NCI-H1930 (cell line): ENCODE data around the gene LDHAL6A.
"Not testable (repeated sequence)": the region's sequence is repeated elsewhere in the genome, so short reads cannot be mapped to it uniquely, and the experiment has no call there.

Experiments
- DNase-seq, 2 experiments: peaks; one replicate each; lab custom pipeline; 2025; lab: John Stamatoyannopoulos, UW

LDHAL6A gene

DNA sequence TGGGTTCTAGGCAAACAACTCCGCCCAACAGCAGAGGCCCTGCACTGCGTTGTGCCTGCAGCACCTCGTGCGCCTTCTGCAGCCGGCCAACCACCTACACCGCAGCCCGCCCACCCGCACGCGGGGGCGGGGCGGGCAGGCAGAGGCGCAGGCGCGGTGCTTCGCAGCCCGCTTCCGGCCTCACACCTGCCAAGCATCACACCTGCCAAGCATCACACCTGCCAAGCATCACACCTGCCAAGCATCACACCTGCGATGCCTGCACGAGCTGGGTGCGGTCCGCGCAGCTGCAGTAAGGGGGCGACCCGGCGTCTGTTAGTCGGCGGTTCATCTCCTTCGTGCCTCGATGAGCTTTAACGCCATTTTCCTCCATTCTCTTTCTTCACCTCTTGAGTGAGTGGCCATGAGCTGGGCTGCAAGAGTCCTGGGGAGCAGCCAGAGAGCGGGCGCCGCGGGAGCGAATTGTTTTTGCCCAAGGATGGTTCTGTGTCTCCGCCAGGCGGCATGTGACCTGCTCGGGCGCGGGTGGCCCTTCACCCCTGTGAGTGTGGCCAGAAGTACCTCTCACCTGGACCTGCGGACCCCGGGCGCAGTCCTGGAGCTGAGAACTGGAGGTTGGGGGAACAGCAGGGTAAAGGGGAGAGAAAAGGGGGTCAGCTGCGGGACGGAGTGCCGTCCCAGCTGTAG is at the start of gene LDHAL6A:
Gene LDHAL6A, plus strand, starts transcription at position 171 of the 687 bp plus-strand sequence. CDS start 825 bp downstream, outside the sequence.
- DNase-seq = no peak

- not testable (repeated sequence) for DNase-seq
These were observed 48.3 kb upstream of the LDHAL6A start for GRCh38 chr11:18407400-18407799.

DNA sequence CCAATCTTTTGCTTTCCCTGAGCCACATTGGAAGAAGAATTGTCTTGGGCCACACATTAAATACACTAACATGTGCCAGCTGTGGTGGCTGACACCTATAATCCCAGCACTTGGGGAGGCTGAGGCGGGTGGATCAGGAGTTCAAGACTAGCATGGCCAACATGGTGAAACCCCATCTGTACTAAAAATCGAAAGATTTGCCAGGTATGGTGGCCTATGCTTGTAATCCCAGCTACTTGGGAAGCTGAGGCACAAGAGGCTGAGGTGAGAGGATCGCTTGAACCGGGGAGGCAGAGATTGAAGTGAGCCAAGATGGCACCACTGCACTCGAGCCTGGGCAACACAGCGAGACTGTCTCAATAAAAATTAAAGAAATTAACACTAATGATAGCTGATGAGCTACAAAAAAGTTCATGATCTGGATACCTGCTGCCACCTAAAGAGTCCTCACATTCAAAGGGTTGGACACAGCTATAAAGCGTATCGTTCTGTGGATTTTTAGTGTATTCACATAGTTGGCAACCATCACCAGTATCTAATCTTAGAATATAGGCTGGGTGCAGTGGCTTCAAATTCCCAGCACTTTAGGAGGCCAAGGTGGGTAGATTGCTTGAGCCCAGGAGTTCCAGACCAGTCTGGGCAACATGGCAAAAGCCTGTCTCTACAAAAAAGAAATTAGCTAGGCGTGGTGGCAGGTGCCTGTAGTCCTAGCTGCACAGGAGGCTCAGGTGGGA is 46.9 kb upstream of the LDHAL6A start:
- DNase-seq = no peak

DNA sequence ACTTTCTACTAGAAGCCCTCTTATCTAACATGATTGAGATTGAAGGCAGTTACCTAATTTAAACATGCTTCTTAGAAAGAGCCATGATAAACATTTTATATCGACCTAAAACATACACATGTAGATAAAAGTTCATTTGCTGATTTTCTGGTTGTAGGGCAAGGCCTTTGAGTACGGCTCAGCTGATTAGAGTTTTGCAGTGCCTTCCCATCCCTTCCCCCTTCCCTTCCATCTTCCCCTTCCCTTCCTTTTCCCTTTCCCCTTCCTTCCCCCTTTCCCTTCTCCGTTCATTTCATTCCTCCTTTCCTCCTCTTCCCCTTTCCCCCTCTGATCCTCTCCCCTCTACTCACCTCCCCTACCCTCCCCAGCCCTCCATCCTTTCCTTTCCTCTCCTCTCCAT is 39.2 kb upstream of the LDHAL6A start:
- DNase-seq = no peak

DNA sequence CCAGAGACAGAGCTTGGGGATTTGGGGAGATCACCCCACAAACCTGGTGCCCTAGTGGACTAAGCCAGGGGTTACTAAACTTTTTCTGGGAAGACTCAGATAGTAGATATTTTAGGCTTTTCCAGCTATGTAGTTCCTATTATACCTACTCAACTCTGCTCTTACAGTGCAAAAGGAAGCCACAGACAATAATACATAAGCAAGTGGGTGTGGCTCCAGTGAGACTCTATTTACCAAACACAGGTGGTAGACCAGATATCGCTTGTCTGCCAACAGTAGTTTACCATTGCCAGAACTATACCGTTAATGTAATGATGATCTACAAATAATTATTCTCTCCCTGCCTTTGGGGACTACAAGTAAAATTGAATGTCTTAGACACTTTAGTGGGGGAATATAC is 36.6 kb upstream of the LDHAL6A start:
- DNase-seq = no peak

- no peak for DNase-seq
These were observed 35.6 kb upstream of the LDHAL6A start for GRCh38 chr11:18420067-18420466.

DNA sequence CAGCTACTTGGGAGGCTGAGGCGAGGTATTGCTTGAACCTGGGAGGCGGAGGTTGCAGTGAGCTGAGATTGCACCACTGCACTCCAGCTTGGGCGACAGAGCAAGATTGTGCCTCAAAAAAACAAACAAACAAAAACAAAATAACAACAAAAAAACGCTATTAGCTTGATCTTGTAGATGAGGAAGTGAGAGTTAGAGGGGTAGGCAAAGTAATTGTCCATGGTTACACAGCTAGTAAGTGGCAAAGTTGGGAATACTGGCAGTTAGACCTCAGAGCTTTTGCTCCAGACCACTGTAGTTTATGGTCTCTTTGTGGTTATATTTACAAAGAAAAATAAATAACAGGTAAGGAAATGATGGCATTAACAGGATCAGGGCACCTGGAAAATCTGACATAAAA is 28.4 kb upstream of the LDHAL6A start:
- DNase-seq = no peak

DNA sequence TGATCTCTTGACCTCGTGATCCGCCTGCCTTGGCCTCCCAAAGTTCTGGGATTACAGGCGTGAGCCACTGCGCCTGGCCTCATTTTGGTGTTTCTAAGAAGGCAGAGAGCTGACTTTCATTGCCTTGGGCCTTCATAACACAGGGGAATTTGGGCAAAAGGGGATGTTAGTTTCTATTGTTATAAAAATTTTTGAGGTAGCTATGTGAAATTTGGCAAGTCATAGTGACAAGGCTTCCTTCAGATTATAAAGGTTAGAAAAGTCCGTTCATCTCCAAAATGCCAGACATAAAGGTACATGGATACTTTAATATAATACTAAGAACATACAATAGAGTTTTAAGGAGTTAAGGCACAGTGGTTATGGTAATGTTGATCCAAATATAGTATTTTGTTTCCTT is 26.3 kb upstream of the LDHAL6A start:
- DNase-seq = no peak

GRCh38 chr11:18438691-18439090 is 17.0 kb upstream of the LDHAL6A start:
- DNase-seq = no peak

GRCh38 chr11:18449251-18449650 is 6.4 kb upstream of the LDHAL6A start:
- no peak for DNase-seq

DNA sequence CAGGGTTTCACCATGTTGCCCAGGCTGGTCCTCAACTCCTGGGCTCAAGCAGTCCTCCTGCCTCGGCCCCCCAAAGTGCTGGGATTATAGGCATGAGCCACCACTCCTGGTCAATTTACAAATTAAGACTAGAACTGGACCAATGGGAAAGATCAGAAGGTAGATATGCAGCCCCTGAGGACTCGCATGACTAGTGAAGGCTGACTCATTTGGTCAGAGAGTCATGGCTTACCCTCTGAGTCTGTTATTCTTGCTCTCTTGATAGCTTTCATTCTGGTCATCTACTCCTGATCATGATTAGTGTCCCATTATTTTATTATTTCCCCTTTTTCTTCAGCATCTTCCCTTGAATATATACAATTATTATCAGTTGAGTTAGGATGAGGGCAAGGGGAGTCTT is 2.7 kb upstream of the LDHAL6A start:
- no peak for DNase-seq

- no peak for DNase-seq
These were observed 1.8 kb downstream of the LDHAL6A start for GRCh38 chr11:18457450-18457849.

GRCh38 chr11:18459634-18460033 is 4.0 kb downstream of the LDHAL6A start:
- DNase-seq = no peak

DNA sequence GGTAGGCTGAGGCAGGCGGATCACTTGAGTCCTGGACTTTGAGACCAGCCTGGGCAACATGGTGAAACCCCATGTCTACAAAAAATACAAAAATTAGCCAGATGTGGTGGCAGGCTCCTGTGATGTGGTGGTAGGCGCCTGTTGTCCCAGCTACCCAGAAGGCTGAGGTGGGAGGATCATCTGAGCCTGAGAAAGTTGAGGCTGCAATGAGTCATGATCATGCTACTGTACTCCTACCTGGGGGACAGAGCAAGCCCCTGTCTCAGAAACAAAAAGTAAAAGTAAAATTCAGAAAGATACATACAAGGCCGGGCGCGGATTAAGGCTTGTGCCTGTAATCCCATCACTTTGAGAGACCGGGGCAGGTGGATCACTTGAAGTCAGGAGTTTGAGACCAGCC is 6.3 kb downstream of the LDHAL6A start:
- no peak for DNase-seq

DNA sequence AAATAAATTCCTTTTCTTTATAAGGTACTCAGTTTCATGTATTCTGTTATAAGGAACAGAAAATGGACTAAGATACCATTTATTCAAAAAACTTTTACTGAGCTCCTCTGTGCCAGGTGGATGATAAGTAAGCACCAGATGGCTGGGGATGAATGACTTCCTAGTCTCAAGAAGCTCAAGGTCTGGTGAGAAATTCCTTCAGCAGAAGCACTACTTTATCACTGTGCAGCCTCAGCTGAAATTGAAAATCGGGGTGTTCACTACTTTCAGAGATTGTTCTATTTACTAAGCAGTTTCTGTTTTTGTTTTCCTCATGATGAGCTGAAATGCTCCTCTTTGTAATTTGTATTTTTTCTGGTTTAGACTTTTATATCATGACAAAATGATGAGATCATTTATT is 7.8 kb downstream of the LDHAL6A start:
- DNase-seq = no peak

- no peak for DNase-seq
These were observed 10.7 kb downstream of the LDHAL6A start for GRCh38 chr11:18466402-18466801.

- DNase-seq = no peak
These were observed 12.4 kb downstream of the LDHAL6A start for GRCh38 chr11:18468059-18468458.

GRCh38 chr11:18468961-18469360 is 13.3 kb downstream of the LDHAL6A start:
- DNase-seq = no peak

DNA sequence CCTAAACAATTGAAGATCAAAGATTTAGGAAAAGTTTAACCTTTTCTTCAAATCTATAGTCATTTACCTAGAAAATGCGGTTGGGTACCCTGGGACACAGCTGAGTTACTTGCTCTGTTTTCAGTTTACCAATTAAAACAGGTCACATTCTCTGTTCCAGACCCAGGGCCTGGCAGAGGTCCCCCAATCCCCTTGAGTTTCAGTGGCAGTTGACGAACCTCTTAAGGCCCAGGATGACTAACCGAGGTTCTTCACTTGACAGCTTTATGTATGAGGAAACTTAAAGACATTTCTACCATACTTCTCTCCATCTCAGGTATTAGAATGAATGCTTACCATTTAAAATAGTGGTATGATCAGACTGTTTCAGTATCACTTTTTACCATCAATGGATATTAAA is 16.3 kb downstream of the LDHAL6A start:
- DNase-seq = no peak

DNA sequence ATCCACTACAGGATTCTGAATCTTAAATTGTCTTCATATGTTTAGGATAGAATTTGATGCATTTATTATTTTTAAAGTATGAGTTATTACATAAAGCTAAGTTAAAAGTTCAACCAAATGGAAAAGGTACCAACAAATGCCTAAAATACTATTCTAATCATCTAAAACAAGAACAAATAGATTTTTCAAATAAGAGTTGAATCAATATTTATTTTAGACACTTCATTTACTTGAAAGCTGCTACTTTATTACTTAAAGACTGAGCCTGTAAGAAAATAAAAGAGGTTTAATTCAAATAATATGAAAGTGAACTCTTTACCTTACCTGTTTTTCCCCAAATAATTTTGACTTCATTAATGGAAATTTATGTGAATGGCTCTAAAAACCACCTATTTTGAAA is 16.9 kb downstream of the LDHAL6A start:
- DNase-seq = no peak

DNA sequence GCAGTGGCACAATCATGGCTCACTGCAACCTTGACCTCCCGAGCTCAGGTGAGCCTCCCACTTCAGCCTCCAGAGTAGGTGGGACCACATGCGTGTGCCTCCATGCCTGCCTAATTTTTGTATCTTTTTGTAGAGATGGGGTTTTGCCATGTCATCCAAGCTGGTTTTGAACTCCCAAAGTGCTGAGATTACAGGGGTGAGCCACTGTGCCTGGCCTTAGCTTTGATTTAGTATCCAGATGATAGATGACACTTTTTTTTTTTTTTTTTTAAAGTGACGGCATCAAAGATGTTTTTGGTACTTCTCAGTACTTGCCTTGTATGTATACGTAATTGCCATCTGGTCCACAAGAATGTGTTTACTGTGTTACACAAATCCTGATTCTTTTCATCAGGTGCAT is 23.4 kb downstream of the LDHAL6A start:
- no peak for DNase-seq

- no peak for DNase-seq
These were observed 30.4 kb downstream of the LDHAL6A start for GRCh38 chr11:18485913-18486528.

DNA sequence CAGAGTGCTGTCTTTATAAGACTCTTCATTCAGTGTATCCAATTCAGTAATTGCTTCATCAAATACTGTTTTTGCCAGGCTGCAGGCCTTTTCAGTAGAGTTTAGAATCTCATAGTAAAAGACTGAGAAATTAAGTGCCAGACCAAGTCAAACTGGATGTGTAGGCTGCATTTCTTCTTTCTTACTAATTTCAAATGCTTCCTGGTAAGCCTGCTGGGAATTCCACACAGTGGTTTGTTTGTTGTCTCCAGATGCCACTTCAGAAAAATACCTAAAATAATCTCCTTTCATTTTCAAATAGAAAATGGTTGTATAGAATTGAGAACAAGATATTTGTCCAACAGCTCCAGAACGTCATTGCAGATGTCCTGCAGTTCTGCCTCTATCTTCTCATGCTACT is 34.7 kb downstream of the LDHAL6A start:
- DNase-seq = no peak
